NCI-H748 (cell line): ENCODE data around the gene NRN1.
A peak's percentile ranks its signal among the peaks of the same experiment; 100 is the strongest.
"Not testable (repeated sequence)": the region's sequence is repeated elsewhere in the genome, so short reads cannot be mapped to it uniquely, and the experiment has no call there.

Experiments used
- DNase-seq: peaks from one replicate; lab custom pipeline; 2025; ENCODE audit not compliant: unreplicated experiment; lab: John Stamatoyannopoulos, UW

The NRN1 gene, protein sequence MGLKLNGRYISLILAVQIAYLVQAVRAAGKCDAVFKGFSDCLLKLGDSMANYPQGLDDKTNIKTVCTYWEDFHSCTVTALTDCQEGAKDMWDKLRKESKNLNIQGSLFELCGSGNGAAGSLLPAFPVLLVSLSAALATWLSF

GRCh38 chr6:6006428-6007365, at the start of gene NRN1:
TSS of gene NRN1 (minus strand) at chr6:6006925. CDS start at chr6:6006749, 176 bp downstream.
- DNase-seq, result peak; percentile 69

- no peak for DNase-seq
Observed at GRCh38 chr6:6052216-6052615, 45.5 kb upstream of the NRN1 start.

DNA sequence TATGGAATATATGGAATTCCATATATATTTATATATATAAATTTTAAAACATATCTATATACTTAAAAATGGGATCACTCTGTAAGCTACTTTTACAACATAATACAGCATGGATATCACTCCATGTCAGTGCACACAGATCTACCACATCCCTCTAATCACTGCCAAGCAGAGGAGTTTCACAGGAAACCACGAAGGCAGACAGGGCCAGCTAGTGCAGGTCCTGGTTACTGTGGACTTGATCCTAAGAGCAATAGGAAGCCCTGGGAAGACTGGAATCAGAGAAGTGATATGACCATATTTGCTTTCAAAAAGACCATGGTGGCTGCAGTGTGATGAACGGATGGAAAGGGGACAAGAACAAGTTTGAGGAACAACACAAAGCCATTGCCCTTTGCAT, 40.0 kb upstream of the NRN1 start:
- no peak for DNase-seq

DNA sequence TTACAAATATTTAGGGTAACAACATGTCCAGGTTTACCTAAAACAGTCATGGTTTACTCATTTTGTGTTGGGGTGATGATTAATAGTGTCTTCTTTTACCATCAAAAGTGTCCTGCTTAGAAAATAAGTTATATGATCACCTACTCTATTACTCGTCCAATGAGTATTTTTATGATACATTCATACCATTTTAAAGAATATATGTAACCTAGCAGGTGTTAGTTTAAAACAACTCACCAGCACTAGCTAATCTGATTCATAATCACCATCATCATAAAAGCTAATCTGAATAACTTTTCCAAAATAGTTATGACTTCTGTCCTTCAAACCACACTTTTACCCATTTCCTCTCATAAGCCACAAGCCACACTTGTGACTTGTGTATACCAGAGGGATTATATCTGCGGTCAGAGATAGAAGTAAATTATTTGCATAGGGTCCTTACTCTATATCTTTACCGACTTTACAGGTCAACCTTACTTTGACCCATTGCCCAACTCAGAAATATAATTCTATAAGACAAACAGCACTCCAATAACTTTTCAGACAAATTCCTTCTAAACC, 33.3 kb upstream of the NRN1 start:
- DNase-seq, result no peak

- DNase-seq, result no peak
Observed at GRCh38 chr6:6037179-6037578, 30.5 kb upstream of the NRN1 start.

GRCh38 chr6:6033858-6034257, 27.1 kb upstream of the NRN1 start:
- no peak for DNase-seq

GRCh38 chr6:6026513-6027205, 19.9 kb upstream of the NRN1 start:
- no peak for DNase-seq

GRCh38 chr6:6025736-6026135, 19.0 kb upstream of the NRN1 start:
- no peak for DNase-seq

GRCh38 chr6:6024220-6024619, 17.5 kb upstream of the NRN1 start:
- DNase-seq, result no peak

- DNase-seq, result not testable (repeated sequence)
Observed at GRCh38 chr6:6022841-6023240, 16.1 kb upstream of the NRN1 start.

DNA sequence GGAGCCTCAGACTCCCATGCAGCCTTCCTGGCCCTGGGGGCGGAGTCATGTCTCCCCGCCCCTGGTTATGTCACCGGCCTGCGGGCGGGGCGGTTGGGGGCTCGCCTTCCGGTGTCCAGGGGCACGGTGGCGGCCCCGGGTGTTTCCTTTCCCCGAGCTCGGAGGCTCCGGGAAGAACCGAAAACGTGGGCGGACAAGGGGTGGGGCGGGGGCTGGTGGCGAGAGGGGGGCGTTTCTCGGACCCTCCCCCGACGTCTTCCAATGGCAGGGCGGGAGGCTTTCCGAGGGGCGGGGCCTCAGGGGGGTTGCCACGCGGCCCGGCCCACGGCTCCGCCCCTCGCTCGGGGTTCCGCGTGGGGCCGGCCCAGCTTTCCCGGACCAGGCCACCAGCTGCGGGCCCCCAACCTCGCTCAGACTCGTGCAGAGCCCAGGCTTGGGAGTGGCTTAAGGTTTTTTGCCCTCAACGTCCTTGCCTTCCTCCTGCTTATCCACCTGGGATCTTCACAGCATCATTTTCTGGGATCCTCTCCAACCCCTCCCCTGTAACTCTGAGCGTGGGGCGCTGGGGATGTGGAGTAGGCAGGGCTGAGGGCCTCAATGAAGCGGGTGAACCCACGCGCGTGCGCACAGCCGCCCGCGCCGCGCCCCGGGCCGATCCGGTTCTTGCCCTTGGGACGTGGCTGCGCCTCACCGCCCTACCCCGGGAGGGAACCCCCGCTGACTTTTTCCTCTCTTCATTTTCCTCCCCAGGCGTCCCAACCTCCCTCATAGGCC, 2.1 kb upstream of the NRN1 start:
- DNase-seq, result peak; percentile 97

GRCh38 chr6:6008089-6008647, 1.4 kb upstream of the NRN1 start:
- DNase-seq, result no peak

GRCh38 chr6:6007366-6008088, 802 bp upstream of the NRN1 start:
- peak; percentile 94 for DNase-seq

DNA sequence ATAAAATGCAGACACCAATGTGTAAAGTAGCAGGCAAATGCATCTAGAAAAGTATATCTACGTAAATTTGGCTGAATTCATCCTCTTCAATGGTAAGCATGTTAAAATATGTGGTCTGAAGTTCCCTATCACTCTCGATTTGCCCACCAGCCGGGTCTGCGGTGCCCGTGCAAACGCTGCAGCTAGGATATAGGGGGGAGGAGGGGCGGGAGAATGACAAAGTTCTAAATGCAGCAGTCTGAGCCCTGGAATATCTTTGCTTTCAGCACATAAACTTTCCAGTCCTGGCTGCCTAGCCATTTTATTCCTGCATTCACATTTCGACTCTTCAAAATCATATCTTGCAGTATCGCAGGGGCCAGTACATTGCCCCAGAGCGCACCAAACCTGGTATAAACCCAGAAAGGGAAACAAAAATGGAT, 708 bp downstream of the NRN1 start:
- DNase-seq, result peak; percentile 54

- peak; percentile 16 for DNase-seq
Observed at GRCh38 chr6:6005051-6006005, 1.4 kb downstream of the NRN1 start.

DNA sequence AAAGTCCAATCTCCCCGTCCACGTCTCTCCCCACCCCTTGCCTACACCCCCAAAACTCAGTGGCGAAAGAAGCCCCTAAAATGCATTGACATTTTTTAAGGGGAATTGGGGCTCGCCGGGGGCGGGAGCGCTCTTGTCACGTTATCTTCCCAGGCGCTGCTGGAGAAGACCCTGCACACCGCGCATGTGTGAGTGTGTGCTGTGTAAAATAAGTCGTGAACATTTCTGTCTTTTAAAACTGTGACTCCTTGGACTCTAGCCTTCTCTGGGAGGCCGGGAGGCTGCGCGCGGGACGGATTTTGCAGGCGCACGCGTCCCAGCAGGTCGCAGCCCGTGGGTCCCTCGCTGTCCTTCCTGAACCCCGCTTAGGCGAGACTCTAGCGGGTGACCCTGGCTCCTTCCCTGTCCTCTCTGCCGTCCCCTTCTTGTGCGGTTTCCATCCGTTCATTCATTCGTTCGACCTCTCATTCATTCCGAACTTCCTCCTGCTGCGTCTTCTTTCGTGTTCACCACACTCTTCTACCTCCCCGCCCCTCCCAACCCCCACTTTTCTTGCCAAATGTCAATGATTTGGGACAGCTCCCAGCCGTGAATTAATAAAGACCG, 2.2 kb downstream of the NRN1 start:
- no peak for DNase-seq

GRCh38 chr6:6003621-6004366, 2.9 kb downstream of the NRN1 start:
- DNase-seq, result peak; percentile 82
